Omental fat pad (tissue), 4 donors: ENCODE results near the gene TAAR8. TPM values are rescaled to one million over a fixed set of nuclear protein-coding genes. Genes with fewer than 3 reads are reported as not detected.
"Not testable (repeated sequence)": the region's sequence is repeated elsewhere in the genome, so short reads cannot be mapped to it uniquely, and the experiment has no call there.

Experiments used
- ATAC-seq: fragments of 150-250 bp; one replicate; pipeline ENCODE4 v1.9.1; 2016; ENCODE audit warnings: mild to moderate bottlenecking, moderate library complexity; ENCODE audit not compliant: low FRiP score
- DNase-seq: peaks from one replicate; pipeline ENCODE4 v3.0.0-alpha.2; 2019; ENCODE audit warnings: low spot score
- total RNA-seq, 4 donors: library from RNA; depleted of rRNA; stranded (reverse); fragments of >200 nt; gene quantifications; one replicate each; pipeline ENCODE4 v1.1.0, GENCODE V29; 2016
- TF ChIP-seq, protein P1 (sequence below), 3 donors: fragments of 450-650 bp; IDR thresholded peaks; one replicate each; pipeline ENCODE4 v1.5.1; 2016 to 2017; ENCODE audit warnings: antibody characterized with exemption in 3 of 3, mild to moderate bottlenecking in 3 of 3, moderate library complexity in 2 of 3

Gene TAAR8
- total RNA-seq, 4 donors from 2014 or later: not detected

DNA sequence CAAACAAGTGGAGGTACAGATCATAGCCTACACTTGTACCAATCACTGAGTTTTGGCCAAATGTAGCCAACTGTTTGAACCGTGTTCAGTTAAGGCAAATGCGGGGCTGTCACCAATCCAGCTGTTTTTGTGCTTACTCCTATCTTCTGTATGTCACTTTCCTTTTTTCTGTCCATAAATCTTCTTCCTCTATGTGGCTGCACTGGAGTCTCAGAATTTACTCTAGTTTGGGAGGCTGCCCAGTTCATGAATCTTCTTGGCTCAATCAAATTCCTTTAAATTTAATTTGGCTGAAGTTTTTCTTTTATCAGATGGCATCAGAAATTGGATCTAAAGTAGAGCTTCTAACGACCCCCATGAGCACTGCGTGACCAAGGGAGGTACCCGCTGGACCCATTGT, 27.8 kb upstream of the TAAR8 start:
- no peak for DNase-seq
- ATAC-seq: no peak
- TF ChIP-seq, protein P1, sequence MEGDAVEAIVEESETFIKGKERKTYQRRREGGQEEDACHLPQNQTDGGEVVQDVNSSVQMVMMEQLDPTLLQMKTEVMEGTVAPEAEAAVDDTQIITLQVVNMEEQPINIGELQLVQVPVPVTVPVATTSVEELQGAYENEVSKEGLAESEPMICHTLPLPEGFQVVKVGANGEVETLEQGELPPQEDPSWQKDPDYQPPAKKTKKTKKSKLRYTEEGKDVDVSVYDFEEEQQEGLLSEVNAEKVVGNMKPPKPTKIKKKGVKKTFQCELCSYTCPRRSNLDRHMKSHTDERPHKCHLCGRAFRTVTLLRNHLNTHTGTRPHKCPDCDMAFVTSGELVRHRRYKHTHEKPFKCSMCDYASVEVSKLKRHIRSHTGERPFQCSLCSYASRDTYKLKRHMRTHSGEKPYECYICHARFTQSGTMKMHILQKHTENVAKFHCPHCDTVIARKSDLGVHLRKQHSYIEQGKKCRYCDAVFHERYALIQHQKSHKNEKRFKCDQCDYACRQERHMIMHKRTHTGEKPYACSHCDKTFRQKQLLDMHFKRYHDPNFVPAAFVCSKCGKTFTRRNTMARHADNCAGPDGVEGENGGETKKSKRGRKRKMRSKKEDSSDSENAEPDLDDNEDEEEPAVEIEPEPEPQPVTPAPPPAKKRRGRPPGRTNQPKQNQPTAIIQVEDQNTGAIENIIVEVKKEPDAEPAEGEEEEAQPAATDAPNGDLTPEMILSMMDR (IDR thresholded peaks at IDR 0.05): no peak

- DNase-seq (no peak), ATAC-seq (no peak)
- TF ChIP-seq, protein P1 (IDR thresholded peaks at IDR 0.05): no peak
Observed at GRCh38 chr6:132525866-132526265, 26.6 kb upstream of the TAAR8 start.

DNA sequence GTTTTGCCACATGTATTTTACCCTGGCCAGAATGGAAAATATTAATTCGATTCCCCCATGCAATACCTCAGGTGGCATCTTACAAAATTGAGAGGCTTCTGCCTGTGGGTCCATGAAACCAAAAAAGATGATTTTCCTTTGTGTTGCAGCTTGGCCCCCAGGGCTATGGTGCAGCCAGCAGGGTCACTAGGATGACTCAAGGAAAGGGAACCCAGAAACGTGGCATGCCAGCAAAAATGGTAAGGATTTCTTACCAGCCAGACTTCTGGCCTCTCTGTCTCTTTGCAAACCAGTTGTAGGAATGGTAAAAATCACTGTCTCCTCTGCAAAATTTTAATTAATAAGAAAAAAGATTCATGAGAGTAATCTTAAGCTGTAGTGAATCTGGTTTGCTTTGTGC, 26.0 kb upstream of the TAAR8 start:
- TF ChIP-seq, protein P1 (IDR thresholded peaks at IDR 0.05): no peak
- no peak for DNase-seq
- no peak for ATAC-seq

GRCh38 chr6:132527791-132528190, 24.7 kb upstream of the TAAR8 start:
- ATAC-seq (no peak), DNase-seq (no peak)
- TF ChIP-seq, protein P1 (IDR thresholded peaks at IDR 0.05): no peak

DNA sequence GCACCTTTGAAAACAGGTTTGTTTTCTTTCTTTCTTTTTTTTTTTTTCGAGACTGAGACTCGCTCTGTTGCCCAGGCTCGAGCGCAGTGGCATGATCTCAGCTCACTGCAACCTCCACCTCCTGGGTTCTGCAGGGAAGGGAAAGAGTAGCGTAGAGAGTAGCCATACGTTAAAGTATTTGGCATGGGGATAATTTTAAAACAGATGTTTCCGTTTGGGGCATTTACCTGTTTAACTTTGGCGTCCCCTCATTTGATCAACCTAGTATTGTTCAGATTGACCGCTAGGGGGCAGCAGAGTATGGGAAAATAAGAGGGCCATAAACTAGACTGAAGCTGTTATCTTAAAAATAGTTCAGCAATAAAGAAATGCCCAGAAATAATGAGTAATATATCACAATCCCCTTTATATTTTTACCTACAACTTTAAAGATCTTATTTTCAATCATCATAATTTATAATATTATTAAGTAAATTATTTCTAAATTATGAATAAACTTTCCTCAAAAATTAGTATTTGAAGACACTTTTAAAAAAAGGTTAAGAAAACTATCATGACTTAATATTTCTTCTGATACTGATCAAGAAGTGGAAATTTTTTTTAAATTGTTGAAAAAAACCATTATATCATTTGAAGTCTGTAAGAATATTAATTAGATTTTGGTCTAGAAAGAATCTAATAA, 22.0 kb upstream of the TAAR8 start:
- TF ChIP-seq, protein P1 (IDR thresholded peaks at IDR 0.05): peak in 2 of 3 donors; percentile 21 to 58
- ATAC-seq: peak; percentile 75
- DNase-seq: peak; percentile 32

- ATAC-seq, DNase-seq: not testable (repeated sequence)
Observed at GRCh38 chr6:132534546-132534945, 17.9 kb upstream of the TAAR8 start.

GRCh38 chr6:132537145-132537544, 15.3 kb upstream of the TAAR8 start:
- ATAC-seq (no peak), DNase-seq (no peak)
- TF ChIP-seq, protein P1 (IDR thresholded peaks at IDR 0.05): no peak
